Measurements from ENCODE around the gene BCAS3.
A peak's percentile ranks its signal among the peaks of the same experiment; 100 is the strongest.

Gene BCAS3

DNA sequence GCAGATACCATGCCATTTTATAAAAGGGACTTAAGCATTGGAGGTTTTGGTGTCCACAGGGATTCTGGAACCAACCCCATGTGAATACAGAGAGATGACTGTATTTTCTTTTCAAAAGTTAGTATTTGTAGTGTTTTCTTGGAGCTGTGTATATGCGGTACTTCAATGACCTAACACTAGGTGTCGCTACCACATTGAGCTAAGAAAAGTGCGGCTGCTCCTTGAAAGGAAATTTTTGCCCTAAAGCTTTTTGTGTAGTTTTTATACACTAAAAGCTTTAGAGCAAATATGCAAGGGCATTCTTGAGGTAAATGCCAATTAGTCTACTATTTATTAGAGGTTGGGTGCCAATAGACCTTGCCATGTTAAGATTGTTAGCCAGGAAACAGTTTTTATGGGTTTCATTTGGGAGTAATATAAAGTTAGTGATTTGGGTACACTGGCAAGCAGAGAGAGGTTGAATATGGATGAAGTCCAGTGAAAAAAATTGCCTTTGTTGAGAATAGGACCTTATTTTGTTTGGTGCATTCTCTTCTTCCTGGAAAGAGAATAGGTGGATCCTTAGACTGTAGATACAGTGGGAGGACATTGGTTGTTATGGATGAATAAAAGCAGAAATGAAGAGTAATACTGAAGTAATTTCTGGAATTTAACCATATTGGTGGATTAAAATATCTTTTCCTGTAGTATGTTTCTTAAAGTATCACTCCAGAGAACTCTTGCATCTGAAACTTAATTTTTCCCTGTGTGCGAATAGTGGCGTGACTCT, 43.3 kb downstream of the BCAS3 start:
- POLR2A ChIA-PET, result no interaction called here
- CTCF ChIA-PET, result interaction anchor here (0.6 to 1.3 kb wide), 18 partner anchors 8 to 1377 kb away, joined by 3 to 8 read pairs (median 3); no protein-coding TSS in a partner anchor
- TF ChIP-seq FOXA1 (IDR thresholded peaks at IDR 0.05) (no peak), HDGF (IDR thresholded peaks at IDR 0.05; ENCODE audit: borderline replicate concordance) (no peak), ZNF384 (IDR thresholded peaks at IDR 0.05) (no peak), L3MBTL2 (conservative IDR thresholded peaks at IDR 0.05) (no peak), ELF4 (IDR thresholded peaks at IDR 0.05) (no peak), CTBP1 (IDR thresholded peaks at IDR 0.05; ENCODE audit: borderline replicate concordance) (no peak), LEF1 (IDR thresholded peaks at IDR 0.05; ENCODE audit: borderline replicate concordance) (no peak), FOXK2 (IDR thresholded peaks at IDR 0.05) (no peak), SUZ12 (IDR thresholded peaks at IDR 0.05) (no peak)
- TF ChIP-seq, protein P1, sequence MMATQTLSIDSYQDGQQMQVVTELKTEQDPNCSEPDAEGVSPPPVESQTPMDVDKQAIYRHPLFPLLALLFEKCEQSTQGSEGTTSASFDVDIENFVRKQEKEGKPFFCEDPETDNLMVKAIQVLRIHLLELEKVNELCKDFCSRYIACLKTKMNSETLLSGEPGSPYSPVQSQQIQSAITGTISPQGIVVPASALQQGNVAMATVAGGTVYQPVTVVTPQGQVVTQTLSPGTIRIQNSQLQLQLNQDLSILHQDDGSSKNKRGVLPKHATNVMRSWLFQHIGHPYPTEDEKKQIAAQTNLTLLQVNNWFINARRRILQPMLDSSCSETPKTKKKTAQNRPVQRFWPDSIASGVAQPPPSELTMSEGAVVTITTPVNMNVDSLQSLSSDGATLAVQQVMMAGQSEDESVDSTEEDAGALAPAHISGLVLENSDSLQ (IDR thresholded peaks at IDR 0.05), result no peak

DNA sequence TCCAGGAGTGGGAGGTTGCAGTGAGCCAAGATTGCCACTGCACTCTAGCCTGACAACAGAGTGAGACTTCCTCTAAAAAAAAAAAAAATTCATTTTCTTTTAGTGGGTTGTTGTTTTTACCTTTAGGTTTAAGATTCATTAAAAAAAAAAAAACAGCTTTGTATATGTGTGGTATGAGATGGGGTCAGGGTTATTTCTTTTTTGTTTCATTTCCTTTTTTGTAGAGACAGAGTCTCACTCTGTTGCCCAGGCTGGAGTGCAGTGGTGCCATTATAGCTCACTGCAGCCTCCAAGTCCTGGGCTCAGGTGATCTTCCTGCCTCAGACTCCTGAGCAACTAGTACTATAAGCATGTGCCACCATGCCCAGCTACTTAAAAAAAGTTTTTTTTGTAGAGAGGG, 47.0 kb downstream of the BCAS3 start:
- DNase-seq (ENCODE audit: extremely low spot score), result no peak
- POLR2A ChIA-PET, result no interaction called here
- CTCF ChIA-PET, result no interaction called here
- TF ChIP-seq SP1 (IDR thresholded peaks at IDR 0.05) (no peak), L3MBTL2 (conservative IDR thresholded peaks at IDR 0.05) (no peak)

More for the DNA sequence above, 43.3 kb downstream of the BCAS3 start:
- peak; percentile 60 for DNase-seq (ENCODE audit: extremely low spot score)

DNA sequence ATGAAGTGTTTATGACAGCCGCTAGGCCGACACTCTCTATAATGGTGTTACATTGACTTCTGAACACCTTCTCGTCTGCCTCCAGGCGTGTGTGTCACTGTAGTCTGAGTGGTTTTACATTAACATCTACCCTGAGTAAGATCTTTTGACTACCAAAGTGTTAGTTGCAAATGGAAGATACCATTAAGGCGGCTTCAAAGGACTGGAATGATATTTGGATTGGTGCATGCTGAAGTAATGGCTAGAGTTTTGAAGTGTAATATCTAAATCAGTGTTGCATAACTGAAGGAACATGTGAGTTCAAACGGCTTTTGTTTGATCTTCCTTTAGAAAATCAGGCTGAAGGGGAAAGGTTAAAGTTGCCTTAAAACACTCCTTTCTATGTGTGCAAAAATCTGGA, 52.2 kb downstream of the BCAS3 start:
- ChIA-PET CTCF (interaction anchor here (0.6 to 2.6 kb wide), 3 partner anchors 9 to 26 kb away, joined by 3 to 8 read pairs (median 3); no protein-coding TSS in a partner anchor), POLR2A (no interaction called here)
- no peak for DNase-seq (ENCODE audit: extremely low spot score)
- no peak for TF ChIP-seq NFRKB (IDR thresholded peaks at IDR 0.05)
- TF ChIP-seq L3MBTL2 (conservative IDR thresholded peaks at IDR 0.05), result no peak

DNA sequence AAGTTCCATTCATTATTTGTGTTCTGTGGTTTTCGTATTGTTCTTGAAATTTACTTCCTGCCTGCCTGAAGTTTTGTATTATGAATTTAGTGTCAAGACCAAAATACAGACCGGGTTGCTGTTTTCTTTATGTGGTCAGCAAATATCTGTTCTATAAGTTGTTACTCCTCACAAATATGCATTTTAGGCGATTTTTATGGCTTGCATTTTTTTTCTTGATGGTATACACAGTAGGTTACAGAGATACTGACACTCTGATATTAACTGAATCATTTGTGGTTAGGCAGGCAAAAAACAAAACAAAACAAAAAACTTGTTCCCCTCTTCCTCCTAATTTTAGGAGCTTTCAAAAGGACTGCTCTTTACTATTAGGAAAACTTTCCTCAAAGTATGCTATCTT, 52.6 kb downstream of the BCAS3 start:
- TF ChIP-seq TARDBP (IDR thresholded peaks at IDR 0.05) (no peak), LEF1 (IDR thresholded peaks at IDR 0.05; ENCODE audit: borderline replicate concordance) (no peak), HDGF (IDR thresholded peaks at IDR 0.05; ENCODE audit: borderline replicate concordance) (no peak), ZNF384 (IDR thresholded peaks at IDR 0.05) (no peak), FOXM1 (IDR thresholded peaks at IDR 0.05; ENCODE audit: borderline replicate concordance) (no peak), ELF4 (IDR thresholded peaks at IDR 0.05) (no peak), SP1 (IDR thresholded peaks at IDR 0.05) (no peak), ARNT (IDR thresholded peaks at IDR 0.05) (no peak)
- CTCF ChIA-PET, result interaction anchor here (0.6 to 2.6 kb wide), 2 partner anchors 10 to 27 kb away, joined by 3 to 8 read pairs; no protein-coding TSS in a partner anchor
- POLR2A ChIA-PET, result no interaction called here
- no peak for DNase-seq (ENCODE audit: extremely low spot score)

DNA sequence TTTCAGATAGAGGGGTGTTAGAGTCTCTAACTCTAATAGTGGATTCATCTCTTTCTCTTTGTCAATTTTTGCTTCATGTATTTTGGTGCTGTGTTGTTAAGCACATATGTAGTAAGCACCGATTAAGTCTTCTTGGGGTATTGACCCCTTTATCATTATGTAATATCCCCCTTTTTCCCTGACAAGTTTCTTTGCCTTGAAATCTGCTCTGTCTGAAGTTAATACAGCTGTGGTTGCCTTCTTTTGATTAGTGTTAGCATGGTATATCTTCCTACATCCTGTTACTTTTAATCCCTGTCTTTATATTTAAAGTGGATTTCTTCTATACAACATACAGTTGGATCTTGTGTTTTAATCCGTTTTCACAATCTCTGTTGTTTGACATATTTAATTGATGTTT, 60.6 kb downstream of the BCAS3 start:
- no peak for DNase-seq (ENCODE audit: extremely low spot score)
- CTCF ChIA-PET, result no interaction called here
- POLR2A ChIA-PET, result no interaction called here
- TF ChIP-seq TARDBP (IDR thresholded peaks at IDR 0.05) (no peak), FOXA1 (IDR thresholded peaks at IDR 0.05) (no peak), L3MBTL2 (conservative IDR thresholded peaks at IDR 0.05) (no peak), ZNF384 (IDR thresholded peaks at IDR 0.05) (no peak), ARNT (IDR thresholded peaks at IDR 0.05) (no peak), CTBP1 (IDR thresholded peaks at IDR 0.05; ENCODE audit: borderline replicate concordance) (no peak), FOXK2 (IDR thresholded peaks at IDR 0.05) (no peak), SP1 (IDR thresholded peaks at IDR 0.05) (no peak), ELF4 (IDR thresholded peaks at IDR 0.05) (no peak), HDGF (IDR thresholded peaks at IDR 0.05; ENCODE audit: borderline replicate concordance) (no peak), BHLHE40 (IDR thresholded peaks at IDR 0.05; ENCODE audit: borderline replicate concordance) (no peak), LEF1 (IDR thresholded peaks at IDR 0.05; ENCODE audit: borderline replicate concordance) (no peak), NFRKB (IDR thresholded peaks at IDR 0.05) (no peak), FOXM1 (IDR thresholded peaks at IDR 0.05; ENCODE audit: borderline replicate concordance) (no peak)
- TF ChIP-seq, protein P1 (IDR thresholded peaks at IDR 0.05), result no peak

DNA sequence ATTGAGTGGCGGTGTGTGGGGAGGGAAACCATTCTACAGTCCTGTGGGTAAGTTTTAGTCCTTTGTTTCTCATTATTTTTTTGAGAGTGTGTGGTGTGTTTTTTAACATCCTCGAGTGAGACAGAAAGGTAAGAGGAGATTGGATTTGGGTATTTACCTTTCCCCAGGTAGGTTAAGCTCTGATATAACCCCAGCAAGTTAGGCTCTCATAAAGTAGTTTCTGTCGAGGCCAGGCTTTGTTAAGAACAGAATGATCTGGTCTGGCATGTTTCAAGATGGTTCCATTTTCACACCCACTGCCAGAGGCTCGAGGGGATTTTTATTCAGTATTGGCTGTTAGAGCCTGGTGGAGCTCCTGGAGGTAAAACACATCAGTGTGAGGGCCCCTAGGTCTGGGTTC, 62.9 kb downstream of the BCAS3 start:
- TF ChIP-seq NFRKB (IDR thresholded peaks at IDR 0.05) (no peak), L3MBTL2 (conservative IDR thresholded peaks at IDR 0.05) (no peak), LEF1 (IDR thresholded peaks at IDR 0.05; ENCODE audit: borderline replicate concordance) (no peak), HDGF (IDR thresholded peaks at IDR 0.05; ENCODE audit: borderline replicate concordance) (no peak), ARNT (IDR thresholded peaks at IDR 0.05) (no peak), SP1 (IDR thresholded peaks at IDR 0.05) (no peak), FOXK2 (IDR thresholded peaks at IDR 0.05) (no peak), FOXM1 (IDR thresholded peaks at IDR 0.05; ENCODE audit: borderline replicate concordance) (no peak), ELF4 (IDR thresholded peaks at IDR 0.05) (no peak), ZNF384 (IDR thresholded peaks at IDR 0.05) (no peak), SUZ12 (IDR thresholded peaks at IDR 0.05) (no peak)
- DNase-seq (ENCODE audit: extremely low spot score), result no peak
- ChIA-PET POLR2A (no interaction called here), CTCF (no interaction called here)

DNA sequence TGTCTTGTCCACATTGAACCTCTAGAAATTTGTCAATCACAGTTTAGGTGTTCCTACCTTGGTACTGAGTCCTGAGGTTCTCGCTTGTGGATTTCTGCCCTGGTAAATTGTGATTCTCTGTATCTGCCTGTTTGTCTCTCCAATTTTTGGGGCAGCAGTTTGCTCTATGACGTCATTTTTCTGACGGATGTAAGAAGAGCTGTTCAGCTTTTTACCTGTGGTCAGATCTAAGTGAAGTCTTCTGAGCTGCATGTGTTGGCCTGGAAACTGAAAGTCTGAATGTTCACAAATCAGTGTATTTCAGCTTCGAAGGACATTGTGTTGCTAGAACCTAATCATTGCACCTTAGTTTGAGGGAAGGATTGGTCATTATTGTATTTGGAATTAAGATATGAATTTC, 63.4 kb downstream of the BCAS3 start:
- ChIA-PET CTCF (no interaction called here), POLR2A (no interaction called here)
- no peak for DNase-seq (ENCODE audit: extremely low spot score)
- TF ChIP-seq, protein P1 (IDR thresholded peaks at IDR 0.05), result no peak
- no peak for TF ChIP-seq ARNT (IDR thresholded peaks at IDR 0.05)
- no peak for TF ChIP-seq BHLHE40 (IDR thresholded peaks at IDR 0.05; ENCODE audit: borderline replicate concordance)
- TF ChIP-seq CTBP1 (IDR thresholded peaks at IDR 0.05; ENCODE audit: borderline replicate concordance), result no peak
- no peak for TF ChIP-seq FOXA1 (IDR thresholded peaks at IDR 0.05)
- no peak for TF ChIP-seq TARDBP (IDR thresholded peaks at IDR 0.05)
- no peak for TF ChIP-seq FOXK2 (IDR thresholded peaks at IDR 0.05)
- TF ChIP-seq FOXM1 (IDR thresholded peaks at IDR 0.05; ENCODE audit: borderline replicate concordance), result no peak
- TF ChIP-seq ELF4 (IDR thresholded peaks at IDR 0.05), result no peak
- no peak for TF ChIP-seq HDGF (IDR thresholded peaks at IDR 0.05; ENCODE audit: borderline replicate concordance)
- no peak for TF ChIP-seq L3MBTL2 (conservative IDR thresholded peaks at IDR 0.05)
- no peak for TF ChIP-seq LEF1 (IDR thresholded peaks at IDR 0.05; ENCODE audit: borderline replicate concordance)
- no peak for TF ChIP-seq NFRKB (IDR thresholded peaks at IDR 0.05)
- TF ChIP-seq SUZ12 (IDR thresholded peaks at IDR 0.05), result no peak
